Effector CD4-positive, alpha-beta T cell (primary cell): ENCODE data around the gene SMG9.

Experiments used
- DNase-seq: peaks from one replicate; pipeline ENCODE4 v3.0.0-alpha.2; 2020

The SMG9 gene

DNA sequence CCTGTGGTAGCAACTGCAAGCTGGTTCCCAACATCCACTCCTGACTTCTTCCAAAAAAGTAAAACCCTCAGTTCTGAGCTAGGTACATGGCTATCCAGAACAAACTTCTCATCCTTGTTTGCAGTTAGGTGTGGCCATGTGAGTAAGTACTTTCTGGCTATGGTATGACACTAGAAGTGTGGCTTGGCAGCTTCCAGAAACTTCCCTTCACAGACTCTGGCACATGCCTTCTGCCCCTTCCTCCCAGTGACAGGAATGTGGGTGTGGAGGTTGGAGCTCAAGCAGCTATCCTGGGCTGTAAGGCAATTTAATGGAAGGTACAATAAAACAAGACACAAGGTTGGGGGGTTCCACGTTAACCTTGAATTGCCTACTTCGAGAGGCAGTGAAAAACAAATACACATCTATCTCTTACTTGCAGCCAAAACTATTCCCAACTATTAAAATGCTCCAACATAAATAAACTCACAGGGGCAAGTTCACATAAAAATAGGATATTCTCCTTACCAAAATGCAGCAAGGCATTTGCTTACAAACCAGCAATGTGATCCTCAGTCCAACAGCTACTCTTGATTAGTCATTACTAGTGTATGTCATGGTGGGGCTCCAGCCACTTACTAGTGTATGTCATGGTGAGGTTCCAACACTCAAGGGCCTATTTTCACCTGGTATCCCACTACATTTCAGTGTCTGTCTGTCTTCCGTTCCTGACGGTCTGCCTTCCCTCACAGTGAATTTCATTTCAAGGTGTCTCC is 3.1 kb downstream of the SMG9 start:
- no peak for DNase-seq

DNA sequence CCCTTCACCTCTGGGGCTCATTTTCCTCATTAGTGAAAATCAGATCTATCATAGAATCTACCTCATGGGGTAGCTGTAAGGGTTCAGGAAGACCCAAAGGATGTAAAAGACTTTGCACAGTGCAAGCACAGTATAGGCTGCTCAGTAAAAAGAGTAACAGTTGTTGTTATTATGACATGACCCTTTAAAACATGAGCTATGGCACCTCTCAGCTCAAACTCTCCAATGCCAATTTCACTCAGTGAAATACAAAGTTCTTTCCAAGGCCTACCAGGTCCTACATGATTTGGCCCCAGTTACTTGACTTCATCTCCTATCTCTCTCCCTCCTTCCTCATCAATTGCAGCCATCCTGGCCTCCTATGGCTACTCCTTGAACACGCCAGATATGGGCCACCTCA is 4.9 kb downstream of the SMG9 start:
- no peak for DNase-seq

DNA sequence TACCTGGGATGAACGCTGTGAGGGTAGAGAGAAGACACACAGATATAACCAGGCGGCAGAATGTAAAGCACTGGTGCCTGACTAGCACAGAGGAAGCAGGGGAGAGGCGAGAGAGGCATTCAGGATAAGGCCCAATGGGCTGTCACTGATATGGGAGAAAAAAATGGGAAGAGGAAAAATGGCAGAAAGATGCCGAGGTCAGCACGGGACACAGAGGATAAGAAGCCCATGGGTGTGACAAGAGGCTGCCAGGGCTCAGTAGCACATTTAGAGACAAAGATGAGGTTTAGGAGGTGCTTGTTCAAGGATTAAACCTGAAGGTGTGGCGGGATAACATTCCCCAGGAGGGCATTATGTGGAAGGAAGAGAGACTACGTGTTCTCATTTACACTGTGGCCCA is 5.6 kb downstream of the SMG9 start:
- no peak for DNase-seq

DNA sequence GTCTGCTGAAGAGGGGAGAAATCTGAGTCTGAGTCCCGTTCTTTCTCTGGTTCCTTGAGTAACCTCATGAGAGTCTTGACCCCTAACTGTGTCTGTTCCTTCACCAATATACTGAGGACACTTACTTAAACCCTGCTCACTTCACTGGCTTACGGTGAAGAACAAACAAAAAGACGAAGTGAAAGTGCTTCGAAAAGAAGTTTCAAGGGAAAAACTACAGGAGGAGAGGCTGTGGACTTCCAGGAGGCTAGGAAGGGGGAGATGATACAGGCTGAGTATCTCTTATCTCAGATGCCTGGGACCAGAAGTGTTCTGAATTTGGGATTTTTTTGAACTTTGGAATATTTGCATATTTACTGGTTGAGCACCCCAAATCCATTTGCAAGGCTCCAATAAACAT is 6.1 kb downstream of the SMG9 start:
- DNase-seq = no peak

DNA sequence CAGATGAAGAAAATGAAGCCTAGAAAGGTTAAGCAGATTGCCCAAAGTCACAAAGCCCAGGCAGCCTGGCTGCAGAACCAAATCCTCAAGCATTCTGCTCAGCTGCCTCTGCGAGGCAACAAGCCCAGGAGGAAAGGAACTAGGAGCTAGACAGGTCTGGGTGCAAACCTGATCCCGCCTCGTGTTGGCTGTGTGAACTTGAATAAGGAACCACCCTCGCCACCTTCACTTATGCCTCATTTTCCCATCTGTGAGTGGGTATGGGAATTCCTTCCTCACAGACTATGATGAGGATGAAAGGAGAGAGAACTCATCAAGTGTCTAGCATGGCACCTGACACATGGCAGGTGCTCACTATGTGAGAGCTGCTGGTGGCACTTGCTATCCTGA is 6.6 kb downstream of the SMG9 start:
- no peak for DNase-seq

DNA sequence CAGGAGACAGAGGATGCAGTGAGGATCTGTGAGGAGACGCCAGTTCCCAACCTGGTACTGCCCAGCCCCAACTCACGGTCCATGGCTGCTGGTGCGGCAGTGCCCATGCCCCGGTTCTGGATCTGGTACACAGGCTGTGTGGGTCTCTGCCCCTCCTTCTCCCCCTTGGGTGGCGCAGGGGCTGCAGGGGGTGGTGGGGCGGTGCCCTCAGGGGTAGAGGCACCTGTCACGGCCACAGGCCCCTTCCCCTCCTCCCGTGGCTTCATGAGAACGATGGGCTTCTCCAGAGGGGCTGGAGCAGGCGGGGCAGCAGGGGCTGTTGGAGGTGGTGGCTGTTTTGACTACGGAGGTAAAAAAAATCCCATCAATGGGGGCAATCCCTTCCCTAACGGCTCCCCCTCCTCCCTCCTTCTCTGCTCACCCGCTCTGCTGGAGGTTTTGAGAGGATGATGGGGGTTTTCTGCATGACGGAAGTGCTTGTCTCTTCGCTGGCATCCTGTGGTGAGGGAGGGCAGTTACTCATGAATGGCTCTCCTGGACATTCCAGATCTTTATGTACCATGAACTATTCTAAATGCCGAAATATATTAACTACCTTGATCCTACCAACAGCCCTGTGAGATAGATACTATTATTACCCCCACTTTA is 7.1 kb downstream of the SMG9 start:
- DNase-seq = no peak

DNA sequence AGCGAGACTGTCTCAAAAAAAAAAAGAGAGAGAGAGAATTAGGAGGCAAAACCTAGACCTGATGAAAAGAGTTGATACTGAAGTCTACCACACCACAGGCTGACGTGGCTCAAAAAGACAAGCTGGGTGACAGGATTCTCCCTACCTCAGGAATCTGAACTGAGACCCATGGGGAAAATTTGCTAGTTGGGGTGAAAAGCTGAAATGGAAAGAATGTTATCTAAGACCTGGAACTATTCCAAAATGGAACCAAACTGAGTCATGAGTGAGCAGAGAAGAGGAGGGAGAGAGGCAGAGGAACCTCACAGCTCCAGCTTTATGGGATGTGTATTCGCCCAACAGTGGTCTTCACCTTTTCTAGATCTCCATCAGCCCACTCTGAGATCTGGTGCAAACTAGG is 11.7 kb downstream of the SMG9 start:
- no peak for DNase-seq

DNA sequence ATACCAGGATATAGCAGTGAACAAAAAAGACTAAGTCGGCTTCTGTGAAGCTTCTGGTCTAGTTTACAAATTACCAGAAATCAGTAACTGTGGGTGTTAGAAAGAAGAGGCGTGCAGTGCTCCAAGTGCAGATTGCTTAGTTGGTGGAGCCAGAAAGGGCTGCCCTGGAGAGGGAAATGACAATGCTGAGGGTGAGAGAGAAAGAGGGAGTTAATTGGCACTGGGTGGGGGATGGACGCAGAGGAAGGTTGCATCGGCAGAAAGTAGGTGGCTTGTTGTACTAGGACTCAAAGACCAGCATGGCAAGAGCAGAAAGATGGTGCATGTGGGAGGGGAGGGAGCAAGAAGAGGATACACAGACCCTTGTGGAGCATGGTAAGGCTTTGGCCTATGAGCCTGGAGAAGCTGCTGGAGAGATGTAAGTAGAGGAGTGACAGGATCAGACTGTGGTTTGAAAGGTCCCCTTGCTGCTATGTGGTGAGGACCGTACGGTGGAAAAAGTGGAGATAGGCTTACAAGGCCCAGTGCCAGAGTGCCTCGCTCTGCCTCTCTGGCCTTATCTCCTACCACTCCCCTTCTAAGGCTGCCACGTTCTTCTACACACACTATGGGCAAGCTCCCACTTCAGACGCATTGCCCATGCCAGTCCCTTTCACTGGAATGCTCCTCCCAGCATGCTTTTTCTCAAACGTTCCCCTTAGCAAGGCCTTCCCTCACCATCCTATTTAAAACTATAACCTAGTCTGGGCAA is 13.5 kb downstream of the SMG9 start:
- no peak for DNase-seq

DNA sequence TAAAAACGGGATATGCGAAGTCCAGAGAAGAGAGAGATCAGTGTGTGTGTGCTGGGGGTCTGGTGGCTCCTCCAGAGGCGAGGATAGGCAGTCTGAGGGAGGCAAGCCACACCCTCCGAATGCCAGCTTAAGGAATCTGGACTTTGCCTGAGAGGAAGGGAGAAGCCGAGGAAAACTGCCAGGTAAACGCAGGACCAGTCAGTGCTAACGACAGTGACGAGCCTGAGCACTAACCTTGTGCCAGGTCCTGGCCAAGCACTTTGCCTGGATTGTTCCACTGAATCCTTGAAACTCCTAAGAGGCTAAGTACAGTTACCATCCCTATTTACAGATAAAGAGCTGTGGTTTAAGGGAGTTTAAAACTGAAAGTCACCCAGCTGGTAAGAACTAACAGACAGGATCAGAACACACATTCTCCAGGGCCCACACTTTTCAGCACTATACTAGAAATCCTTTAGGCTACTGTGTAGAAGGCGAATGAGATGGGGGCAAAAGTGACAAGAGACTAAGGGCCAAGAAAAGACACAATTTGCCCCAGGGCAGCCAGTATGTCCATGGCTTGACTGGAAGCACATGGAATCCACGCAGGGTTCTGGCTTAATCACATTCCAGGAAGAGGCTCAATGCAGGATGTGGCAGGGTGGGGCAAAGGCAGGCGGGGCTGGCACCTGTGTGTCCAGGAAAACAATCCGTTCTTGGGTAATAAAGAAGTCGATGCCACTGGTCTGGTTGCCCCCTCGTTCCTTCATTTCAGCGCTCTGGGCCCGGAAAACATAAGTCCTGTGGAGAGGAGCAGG is 15.1 kb downstream of the SMG9 start:
- DNase-seq = no peak

DNA sequence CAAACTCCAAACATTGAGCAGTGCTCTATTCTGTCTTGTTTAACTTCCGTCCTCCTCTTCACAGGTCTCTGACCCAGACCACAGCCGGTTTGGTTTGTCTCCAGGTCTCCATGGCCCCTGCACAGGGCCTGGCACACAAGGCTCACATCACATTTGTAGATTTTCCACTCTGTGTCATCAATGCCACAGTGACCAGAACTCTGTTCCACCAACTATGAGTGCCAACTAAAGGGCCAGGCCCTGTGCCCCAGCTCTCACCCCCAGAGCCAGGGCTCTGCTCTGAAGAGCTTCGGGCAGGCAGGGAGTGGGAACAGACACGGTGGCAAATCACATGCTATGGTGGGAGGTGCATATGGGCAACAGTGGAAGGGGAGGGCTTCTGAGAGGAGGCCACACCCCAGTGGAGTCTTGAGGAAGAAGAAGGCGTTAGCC is 16.0 kb downstream of the SMG9 start:
- no peak for DNase-seq

DNA sequence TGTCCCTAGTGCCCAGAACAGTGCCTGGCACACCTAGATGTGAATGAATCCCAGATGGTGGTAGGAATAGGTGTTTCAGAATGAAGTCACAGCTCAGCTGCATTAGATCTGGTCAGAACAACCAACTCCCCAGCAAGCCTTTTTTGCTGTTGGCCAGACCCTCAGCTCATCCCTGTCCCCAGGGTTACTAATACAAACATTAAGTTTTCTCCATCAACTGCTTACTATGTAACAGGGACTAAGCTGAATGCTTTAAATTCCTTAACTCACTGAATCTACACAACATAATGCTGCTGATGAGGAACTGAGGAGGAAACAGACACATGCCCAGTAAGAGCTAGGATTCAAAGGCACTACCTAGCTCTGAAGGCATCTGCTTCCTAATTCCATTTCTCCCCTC is 18.8 kb downstream of the SMG9 start:
- no peak for DNase-seq

DNA sequence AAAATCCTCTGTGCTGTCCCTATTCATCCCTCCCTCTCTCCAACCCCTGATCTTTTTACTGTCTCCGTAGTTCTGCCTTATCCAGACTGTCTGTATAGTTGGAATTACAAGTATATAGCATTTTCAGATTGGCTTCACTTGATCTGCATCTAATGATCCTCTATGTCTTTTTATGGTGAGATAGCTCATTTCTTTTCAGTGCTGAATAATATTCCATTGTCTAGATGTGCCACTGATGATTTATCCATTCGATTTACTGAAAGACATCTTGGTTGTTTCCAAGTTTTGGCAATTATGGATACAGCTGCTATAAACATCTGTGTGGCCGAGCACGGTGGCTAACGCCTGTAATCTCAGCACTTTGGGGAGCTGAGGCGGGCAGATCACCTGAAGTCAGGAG is 19.7 kb downstream of the SMG9 start:
- no peak for DNase-seq

DNA sequence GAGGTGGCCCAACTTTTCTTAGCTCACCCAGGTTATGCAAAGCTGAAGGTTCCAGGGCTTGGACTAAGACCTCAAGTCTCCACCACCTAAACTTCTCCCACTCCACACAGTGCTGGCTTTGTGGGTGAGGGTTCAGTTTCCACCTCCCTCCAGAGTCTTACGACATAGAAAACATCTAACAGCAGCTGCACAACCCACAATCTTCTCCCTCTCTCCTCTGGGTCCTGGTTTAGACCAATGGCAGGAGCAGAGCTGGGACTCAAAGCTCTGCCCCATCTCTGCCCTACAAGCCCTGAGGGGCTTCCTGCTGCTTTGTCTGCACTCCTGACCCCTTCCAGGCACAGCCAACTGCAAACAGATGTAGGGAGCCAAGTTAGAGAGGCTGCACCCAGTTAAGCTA is 22.9 kb downstream of the SMG9 start:
- no peak for DNase-seq

DNA sequence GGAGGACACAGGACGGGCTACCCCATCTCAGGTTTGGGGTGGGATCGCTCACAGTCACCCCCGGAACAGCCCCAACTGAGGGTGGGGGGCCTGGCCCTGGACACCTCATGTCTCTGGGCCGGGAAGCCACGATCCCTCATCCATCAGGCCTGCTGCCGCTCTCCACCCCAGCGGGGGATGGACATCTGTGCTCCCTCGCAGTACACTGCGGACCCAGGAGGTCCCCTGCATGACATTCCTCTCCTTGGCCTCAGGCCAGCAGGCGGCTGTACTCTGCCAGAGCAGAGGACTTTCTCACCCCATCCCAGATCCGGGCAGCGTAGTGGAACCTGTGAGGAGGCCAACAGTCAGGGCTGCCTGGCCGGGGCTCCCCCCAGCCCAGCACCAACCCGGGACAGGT is 23.4 kb downstream of the SMG9 start:
- DNase-seq = no peak

DNA sequence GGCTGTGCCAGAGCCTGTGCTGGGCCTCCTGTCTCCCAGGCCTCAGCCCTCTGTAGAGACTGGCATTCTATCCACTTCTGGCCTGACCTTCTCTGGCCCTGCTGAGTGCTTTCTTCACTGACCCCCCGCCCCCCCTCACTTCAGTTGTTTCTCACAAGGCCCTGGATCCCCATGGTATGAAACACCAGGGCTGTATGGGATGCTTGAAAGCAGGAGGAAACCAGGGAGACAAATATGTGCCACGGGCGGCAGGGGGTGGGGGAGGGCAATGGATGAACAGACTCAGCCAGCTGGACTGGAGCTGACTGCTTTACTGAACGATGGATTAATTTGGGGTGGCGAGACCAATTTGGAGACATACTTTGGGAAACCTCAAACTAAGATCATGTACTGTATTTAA is 24.8 kb downstream of the SMG9 start:
- no peak for DNase-seq

DNA sequence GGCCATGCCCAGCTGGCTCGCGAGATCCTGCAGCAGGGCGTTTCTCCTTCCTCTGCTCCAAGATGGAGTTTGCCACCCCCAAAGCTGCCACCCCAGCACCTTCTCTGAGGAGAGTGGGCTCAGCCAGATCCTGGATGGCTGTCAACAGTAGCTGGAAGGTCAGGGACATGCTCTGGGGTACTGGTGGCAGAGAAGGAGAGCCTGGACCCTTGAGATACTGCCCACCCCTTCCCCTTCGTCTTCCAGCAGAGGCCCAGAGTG is 27.2 kb downstream of the SMG9 start:
- DNase-seq = no peak

DNA sequence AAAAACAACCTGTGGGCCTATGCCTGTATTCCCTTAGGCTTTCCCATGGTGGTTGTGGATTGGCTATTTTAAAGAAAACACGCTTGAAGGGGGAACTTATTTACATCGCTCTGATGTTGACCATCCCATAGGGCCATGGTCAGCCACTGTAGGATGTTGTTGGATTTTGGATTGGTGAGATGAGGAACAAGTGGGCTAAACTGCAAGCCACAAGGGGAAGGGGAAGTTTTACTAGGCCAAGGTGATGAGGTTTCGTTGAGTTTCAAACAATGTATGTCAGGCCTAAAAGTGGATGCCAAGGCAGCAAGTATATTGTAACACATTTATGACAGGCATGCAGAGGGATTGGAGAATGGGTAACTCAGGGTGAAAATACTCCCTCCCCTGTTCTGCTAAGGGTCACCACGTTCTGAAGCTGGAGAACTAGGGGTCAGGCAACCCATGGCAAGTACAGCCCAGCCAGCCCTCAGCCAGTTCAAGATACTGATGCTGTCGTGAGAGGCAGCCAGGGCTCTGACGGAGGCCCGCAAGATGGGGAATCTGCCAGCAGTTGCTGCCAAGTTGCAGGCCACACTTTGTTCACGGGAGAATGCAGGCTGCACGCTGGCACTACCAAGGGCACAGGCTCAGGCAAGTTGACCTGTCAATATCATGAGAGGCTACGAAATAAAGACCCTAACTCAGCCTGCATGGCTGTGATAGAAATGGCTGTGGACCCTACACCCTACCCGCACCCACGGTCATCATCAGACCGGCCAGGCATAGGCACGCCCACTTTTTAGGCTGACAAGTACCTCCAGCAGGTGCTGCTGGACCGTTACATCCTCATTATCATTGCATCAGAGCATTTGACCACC is 27.8 kb downstream of the SMG9 start:
- DNase-seq = no peak

DNA sequence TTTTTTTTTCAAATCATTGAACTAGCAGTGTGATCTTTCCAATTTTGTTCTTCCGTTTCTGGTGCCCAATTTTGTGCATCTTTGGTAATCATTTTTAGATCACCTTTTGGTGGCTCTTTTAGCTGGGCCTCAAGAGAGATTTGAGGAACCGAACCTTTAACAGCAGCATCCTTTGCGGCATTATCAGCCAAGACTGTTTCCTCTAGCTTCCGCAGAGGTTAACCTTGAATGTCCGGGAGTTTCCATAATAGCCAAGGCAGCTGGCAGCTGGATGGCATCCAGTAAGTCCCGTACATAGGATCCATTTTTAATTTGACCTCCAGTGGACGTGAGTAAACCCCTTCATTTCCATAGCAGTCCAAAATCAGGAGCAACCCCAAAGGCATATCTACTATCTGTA is 29.3 kb downstream of the SMG9 start:
- no peak for DNase-seq

DNA sequence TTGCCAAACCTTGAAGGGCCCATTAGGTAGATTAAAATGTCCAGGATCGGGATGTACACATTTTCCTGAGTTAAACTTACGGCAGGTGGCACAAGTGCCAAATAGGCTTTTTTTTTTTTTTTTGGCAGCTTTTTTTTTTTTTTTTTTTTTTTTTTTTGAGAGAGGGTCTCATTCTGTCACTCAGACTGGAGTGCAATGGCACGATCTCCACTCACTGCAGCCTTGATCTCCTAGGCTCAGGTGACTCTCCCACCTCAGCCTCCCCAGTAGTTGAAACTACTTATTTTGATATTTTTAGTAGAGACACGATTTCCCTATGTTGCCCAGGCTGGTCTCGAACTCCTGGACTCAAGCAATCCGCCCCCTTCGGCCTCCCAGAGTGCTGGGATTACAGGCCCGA is 29.9 kb downstream of the SMG9 start:
- no peak for DNase-seq

DNA sequence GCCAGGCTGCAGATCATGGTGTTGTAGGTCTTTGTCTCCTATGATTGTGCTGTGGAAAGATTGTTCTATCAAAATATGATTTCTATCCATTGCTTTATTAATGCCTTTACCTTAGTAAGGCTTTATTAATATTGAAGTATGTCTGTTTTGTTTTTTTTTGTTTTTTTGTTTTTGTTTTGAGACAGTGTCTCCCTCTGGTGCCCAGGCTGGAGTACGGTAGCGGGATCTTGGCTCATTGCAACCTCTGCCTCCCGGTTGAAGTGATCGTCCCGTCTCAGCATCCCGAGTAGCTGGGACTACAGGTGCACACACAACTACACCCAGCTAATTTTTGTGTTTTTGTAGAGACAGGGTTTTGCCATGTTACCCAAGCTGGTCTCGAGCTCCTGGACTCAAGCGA is 31.2 kb downstream of the SMG9 start:
- DNase-seq = no peak

DNA sequence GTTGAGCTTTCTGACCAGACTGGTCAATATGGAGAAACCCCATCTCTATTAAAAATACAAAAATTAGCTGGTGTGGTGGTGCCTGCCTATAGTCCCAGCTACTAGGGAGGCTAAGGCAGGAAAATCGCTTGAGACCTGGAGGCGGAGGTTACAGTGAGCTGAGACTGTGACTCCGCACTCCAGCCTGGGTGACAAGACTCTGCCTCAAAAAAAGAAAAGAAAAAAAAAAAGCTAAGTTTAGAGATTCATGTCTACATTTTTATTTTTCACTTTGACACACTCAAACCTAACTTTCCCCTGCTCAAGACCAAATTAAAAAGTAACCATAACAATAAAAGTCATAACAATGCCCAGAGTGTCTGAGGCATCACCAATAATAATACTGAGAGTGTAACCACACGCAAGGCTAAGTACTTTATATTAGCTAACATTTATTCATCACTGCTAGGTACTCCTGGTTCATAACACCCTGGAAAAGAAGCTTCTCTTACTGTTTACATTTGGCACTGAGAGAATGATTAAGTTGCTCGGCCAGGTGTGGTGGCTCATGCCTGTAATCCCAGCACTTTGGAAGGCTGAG is 33.2 kb downstream of the SMG9 start:
- DNase-seq = no peak

DNA sequence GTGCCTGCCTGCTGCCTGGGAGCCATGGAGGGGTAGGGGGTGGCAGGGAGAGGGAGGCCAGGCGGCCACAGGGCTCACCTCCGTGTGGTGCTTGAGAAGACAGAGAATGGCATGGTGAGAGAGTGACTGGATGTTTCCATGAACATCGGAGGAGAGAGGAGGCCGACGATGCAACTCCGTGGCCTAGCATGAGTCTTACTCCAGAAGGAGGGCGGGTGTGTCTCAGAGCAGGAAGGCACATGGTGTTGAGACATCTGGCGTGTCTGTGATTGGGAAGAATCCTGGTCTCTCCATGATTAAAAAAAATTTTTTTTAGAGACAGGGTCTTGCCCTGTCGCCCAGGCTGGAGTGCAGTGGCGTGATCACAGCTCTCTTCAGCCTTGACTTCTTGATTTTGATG is 33.8 kb downstream of the SMG9 start:
- no peak for DNase-seq
